NCI-H460 (cell line): ENCODE results near the gene TOM1. TPM values are rescaled to one million over a fixed set of nuclear protein-coding genes. Genes with fewer than 3 reads are reported as not detected.

Experiments
- DNase-seq: peaks from one replicate; pipeline ENCODE4 v3.0.0-alpha.2; 2016; ENCODE audit warnings: low read depth; ENCODE audit errors: extremely low read depth
- total RNA-seq: library from RNA; depleted of rRNA; stranded (reverse); fragments of >200 nt; shearing (Covaris generic); gene quantifications from 2 replicates; pipeline ENCODE4 v1.2.3, GENCODE V29; 2014

Gene TOM1
- total RNA-seq, 1 experiment from 2014 or later, result 19.3 TPM

- DNase-seq, result no peak
Observed at GRCh38 chr22:35322126-35322525, 22.4 kb downstream of the TOM1 start.

DNA sequence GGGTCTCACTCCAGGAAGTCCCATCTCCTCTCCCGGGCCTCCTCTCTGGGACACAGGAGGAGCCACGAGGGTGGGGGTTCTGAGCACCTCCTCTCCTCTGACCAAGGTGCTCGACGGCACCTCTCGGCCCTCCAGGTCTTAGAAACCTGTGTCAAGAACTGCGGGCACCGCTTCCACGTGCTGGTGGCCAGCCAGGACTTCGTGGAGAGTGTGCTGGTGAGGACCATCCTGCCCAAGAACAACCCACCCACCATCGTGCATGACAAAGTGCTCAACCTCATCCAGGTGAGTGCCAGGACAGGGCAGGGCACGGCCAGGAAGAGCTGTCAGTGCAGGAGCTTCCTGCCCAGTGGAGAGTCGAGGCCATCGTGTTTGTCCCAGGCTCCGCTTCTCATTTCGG lies 23.2 kb downstream of the TOM1 start:
- DNase-seq, result no peak

DNA sequence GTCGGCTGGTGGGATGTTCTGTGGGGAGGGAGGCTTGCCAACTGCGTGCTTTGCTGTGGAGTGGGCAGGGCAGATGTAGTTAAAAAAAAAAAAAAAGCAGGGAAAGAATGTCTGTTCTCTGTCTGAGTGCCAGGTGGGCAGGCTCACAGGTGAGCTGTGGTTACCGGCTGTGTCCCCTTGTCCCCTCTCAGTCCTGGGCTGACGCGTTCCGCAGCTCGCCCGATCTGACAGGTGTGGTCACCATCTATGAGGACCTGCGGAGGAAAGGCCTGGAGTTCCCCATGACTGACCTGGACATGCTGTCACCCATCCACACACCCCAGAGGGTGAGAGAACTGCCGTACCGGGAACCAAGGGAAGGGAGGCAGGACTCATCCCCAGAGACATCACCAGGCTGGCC lies 23.6 kb downstream of the TOM1 start:
- no peak for DNase-seq

GRCh38 chr22:35324067-35324466 lies 24.4 kb downstream of the TOM1 start:
- no peak for DNase-seq

DNA sequence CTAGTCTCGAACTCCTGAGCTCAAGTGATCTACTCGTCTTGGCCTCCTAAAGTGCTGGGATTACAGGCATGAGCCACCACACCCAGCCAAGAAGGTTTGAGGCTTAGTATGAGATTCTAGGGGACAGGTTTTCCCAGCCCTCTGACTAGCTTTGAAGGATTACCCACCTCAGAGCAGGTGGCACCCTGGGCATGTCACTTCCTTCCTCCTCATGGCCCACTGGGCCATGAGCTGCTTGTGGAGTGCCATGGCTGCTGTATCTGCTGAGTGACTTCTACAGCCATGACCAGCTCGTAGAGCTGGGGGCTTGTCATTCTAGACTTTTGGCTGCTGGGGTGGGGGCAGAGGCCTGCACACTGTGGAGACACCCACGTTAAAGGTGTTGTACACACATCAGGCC lies 25.1 kb downstream of the TOM1 start:
- no peak for DNase-seq

DNA sequence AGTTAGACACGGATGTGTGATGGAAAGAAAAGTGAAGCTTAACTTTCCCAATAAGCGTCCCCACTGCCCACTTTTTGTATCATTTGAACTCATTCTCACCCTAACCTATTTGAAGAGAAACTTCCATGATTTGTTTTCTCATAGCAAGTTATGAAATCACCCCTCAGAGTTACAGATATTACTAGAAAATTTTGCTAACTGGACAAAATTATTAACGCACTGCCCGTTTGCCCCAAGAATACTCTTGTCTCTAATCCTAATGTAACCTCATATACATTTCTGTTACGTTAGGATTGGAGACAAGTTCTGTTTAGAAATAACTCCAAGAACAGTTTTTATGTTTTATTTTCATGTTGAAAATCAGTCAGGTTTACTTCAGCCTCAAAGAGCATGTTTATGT lies 25.5 kb downstream of the TOM1 start:
- DNase-seq, result no peak

DNA sequence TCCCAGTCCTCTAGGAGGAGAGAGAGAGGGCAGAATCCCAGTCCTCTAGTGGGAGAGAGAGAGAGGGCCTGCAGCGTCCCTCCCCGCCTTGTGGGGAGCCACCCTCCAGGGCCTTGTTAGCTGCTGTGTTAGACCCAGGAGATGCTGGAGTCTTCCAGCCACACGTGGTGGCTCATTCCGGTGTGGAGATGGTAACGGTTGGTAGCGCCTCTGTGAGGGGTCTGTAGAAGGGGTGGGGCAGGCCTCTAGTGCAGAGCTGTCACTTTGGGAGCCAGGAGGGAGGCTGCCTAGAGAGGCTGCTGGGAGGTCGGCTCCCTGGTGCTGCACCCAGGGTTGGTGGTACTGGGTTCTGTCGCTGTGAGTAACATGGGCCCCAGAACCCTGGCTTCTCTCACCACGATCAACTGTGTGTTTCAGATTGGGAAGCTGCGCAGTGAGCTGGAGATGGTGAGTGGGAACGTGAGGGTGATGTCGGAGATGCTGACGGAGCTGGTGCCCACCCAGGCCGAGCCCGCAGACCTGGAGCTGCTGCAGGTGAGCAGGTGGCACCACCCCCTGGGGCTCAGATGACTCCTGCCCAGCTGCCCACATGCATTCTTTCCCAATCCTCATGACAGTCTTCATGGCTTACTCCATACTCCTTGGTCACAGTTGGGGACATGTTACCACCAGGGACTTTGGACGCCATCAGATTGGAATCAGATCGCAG lies 27.3 kb downstream of the TOM1 start:
- no peak for DNase-seq

DNA sequence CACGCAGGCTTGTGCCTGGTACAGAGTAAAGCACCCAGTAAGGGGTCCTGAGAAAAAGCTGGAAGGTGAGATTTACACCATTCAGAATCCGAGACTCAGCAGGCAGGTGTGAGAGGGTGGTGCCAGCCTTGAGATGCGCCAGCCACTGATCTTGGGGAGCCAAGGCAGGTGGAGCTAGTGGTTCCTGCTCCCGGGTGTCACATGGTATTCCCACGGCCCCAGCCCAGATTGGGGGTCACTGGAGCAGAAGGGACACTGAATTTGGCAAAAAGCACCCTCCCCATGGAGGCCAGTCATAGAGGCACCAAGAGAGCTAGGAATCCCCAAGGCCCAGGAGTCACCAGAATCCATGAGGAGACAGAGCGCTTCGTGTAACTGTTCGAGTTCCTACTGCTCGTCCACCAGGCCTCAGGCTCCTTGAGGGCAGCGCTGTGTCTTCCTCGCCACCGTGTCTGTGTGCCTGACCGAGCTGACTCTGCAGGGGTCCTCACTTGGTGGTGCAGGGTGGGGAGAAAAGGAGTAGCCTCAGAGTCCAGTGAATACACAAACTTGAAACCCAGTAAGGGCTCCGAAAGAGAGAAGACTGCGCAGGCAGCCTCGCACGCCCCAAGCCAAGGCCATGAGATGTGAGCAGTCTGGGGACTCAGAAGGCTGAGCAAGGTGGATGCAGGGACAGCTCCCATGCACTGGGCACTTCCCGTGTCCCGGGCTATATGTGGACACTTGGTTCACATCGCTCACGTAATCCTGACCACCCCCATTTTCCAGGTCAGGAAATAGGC lies 28.2 kb downstream of the TOM1 start:
- DNase-seq, result no peak

DNA sequence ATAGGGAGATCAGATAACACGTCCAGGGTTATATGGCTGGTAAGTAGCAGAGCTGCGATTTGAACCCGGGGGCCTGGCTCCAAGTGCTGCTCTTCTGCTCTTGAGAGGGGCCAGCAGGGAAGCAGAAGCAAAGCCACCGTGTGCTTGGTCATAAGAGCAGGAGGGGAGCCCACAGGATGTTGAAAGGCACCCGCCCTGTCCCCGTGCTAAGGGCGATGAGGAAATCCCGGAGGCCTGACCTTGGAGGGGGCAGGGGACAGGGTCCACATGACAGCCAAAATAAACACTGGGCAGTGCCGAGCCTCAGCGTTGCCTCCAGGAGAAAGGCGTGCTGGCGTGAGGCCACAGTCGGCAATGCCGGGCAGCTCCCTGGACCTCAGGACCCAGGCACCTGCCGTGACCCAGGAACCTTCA lies 28.8 kb downstream of the TOM1 start:
- DNase-seq, result no peak

DNA sequence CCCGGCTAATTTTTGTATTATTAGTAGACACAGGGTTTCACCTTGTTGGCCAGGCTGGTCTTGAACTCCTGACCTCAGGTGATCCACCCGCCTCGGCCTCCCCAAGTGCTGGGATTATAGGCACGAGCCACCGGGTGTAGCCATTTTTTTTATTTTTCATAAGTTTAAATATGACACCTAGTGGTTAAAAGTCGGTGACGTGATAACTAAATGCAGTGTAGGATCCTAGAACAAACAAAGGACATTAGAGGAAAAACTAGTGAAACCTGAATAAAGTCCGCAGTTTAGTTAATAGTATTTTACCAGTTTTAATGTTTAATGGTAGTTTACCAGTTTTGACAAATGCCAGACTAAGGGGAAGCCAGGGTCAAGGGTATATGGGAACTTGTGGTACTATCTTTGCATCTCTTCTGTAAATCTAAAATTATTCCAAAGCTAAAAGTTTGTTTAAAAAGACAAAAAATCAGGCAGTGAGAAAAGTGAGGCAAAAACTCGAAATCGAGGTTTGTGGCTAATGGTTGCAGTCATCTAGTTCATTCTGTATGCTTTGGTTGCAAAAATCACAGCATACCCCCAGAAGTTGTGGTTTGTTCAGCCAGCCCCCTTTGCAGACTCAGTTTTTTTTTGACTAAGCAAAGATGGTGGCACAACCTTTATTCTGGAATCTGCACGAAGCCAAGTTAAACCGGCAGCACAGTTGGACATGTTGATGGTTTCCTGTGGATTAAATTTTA lies 29.6 kb downstream of the TOM1 start:
- DNase-seq, result no peak

DNA sequence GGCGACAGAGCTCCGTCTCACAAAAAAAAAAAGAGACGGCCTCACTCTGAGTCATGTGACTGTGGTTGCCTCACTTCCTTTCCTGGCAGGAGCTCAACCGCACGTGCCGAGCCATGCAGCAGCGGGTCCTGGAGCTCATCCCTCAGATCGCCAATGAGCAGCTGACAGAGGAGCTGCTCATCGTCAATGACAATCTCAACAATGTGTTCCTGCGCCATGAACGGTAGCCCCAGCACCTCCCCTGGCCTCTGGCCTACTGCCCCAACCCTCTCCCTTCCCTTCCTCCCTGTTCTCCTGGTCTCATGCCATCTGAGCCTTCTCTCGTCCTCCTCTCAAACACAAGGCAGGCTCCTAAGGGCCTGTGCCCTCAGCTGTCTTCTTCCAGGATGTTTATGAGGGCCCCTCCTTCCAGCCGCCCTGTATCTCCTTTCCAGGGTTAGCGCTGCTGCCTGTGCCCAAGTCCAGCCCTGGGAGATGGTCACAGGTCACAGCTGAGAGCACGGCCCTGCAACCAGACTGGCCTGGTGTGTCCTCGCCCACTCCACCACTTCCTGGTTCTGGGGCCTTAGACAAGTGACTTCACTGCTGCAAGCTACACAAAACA lies 30.7 kb downstream of the TOM1 start:
- no peak for DNase-seq

GRCh38 chr22:35332278-35332677 lies 32.6 kb downstream of the TOM1 start:
- DNase-seq, result no peak

DNA sequence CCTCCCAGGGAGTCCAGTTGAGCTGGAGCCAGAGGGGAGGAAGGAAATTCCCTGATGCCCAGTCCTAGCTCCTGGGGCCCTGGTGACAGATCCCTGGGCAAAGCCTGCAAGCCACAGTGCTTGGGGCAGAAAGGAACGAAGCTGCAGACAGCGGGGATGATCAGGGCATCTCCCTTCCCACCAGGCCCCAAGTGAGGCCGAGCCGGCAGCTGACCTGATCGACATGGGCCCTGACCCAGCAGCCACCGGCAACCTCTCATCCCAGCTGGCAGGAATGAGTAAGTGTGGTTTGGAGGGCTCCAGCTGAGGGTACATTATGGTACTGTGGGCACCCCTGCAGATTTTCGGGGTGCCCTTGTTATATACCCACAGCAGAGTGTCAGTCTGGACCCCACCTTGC lies 33.5 kb downstream of the TOM1 start:
- DNase-seq, result no peak

GRCh38 chr22:35334004-35334403 lies 34.3 kb downstream of the TOM1 start:
- DNase-seq, result no peak

- DNase-seq, result no peak
Observed at GRCh38 chr22:35335468-35335867, 35.8 kb downstream of the TOM1 start.

- DNase-seq, result no peak
Observed at GRCh38 chr22:35335936-35336781, 36.5 kb downstream of the TOM1 start.

- DNase-seq, result no peak
Observed at GRCh38 chr22:35337932-35338331, 38.2 kb downstream of the TOM1 start.

- no peak for DNase-seq
Observed at GRCh38 chr22:35341090-35341874, 41.6 kb downstream of the TOM1 start.

DNA sequence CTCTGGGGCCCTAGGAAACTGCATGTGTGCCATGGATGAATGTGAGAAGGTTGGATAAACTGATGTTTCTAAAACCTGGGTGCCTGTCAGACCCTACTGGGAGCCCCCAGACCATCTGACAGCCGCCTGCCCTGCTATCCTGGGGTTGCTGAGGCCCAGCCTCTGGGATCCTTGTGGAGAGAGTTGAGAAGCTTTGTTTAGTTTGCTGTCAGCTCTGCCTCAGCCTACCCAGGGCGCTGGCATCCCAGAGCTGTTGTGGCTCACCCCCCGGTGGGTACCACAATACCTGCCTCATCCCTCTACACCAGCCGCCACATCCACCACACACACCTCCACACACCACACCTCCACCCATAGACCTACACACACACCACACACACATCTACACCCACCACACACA lies 42.7 kb downstream of the TOM1 start:
- no peak for DNase-seq
